Mucosa of descending colon (tissue), 3 donors: Measurements from ENCODE around the gene ADARB1. TPM values are rescaled to one million over a fixed set of nuclear protein-coding genes. Genes with fewer than 3 reads are reported as not detected.

Experiments used
- ATAC-seq: fragments of 200-7000 bp; cut with Tn5 transposase; one replicate; pipeline ENCODE4 v1.9.1; 2020; ENCODE audit warnings: mild to moderate bottlenecking, moderate library complexity
- DNase-seq, 3 donors: peaks; one replicate each; pipeline ENCODE4 v3.0.0-alpha.2; 2020
- H3K36me3 ChIP-seq: fragments of 200-600 bp; one replicate; pipeline ENCODE4 v1.8.0; 2021; ENCODE audit warnings: low read depth, mild to moderate bottlenecking
- H3K4me1 ChIP-seq: fragments of 200-600 bp; one replicate; pipeline ENCODE4 v1.8.0; 2021; ENCODE audit warnings: low read depth, mild to moderate bottlenecking
- H3K4me3 ChIP-seq: fragments of 200-600 bp; one replicate; pipeline ENCODE4 v1.8.0; 2021; ENCODE audit warnings: mild to moderate bottlenecking
- H3K9me3 ChIP-seq: fragments of 200-600 bp; one replicate; pipeline ENCODE4 v1.8.0; 2021; ENCODE audit warnings: mild to moderate bottlenecking
- CTCF ChIP-seq: fragments of 200-600 bp; IDR thresholded peaks from one replicate; pipeline ENCODE4 v1.8.0; 2022; ENCODE audit warnings: antibody characterized with exemption, mild to moderate bottlenecking
- intact Hi-C, 2 donors: fragments of 100-400 bp; cut with DNase I in 1 of 2; cut with micrococcal nuclease in 1 of 2; formaldehyde crosslinking; loops; one replicate each; pipeline versions ENCODE4 v1.11.0 to v1.11.1; 2022; cut with DNase I, micrococcal nuclease
- total RNA-seq, 3 donors: library from RNA; stranded (reverse); fragmentation: NEBNext Ultra II Directional in 2 of 3; extraction: Animal tissue kit (Norgen Biotek cat#: 25700) in 2 of 3; gene quantifications; one replicate each; pipeline versions ENCODE4 v1.2.1 to v1.2.4, GENCODE V29; 2021 to 2023
- donor health status: DM: no; HTN: no; CAD: no; lungs with moderate emphysema.
- donor health status: DM: no; HTN: no; CAD: no.
- donor health status: DM: no; HTN: yes; CAD: no.

Gene ADARB1
- total RNA-seq, 3 donors from 2014 or later: 5.4 to 91.2 (median 8.8) TPM

GRCh38 chr21:45037986-45038385 lies 36.4 kb upstream of the ADARB1 start:
- Histone ChIP-seq H3K4me3 (no peak overlapping the region), H3K4me1 (peaks cover 4% of the 10 kb centered on the region), H3K36me3 (no peaks in the 10 kb centered on the region), H3K9me3 (peaks cover 6% of the 10 kb centered on the region)
- DNase-seq (no peak), ATAC-seq (no peak)
- intact Hi-C loops: no loop called here
- no peak for TF ChIP-seq CTCF

GRCh38 chr21:45039317-45040156 lies 34.8 kb upstream of the ADARB1 start:
- no peak for TF ChIP-seq CTCF
- intact Hi-C loops: no loop called here
- Histone ChIP-seq H3K36me3 (no peaks in the 10 kb centered on the region), H3K9me3 (peaks cover 6% of the 10 kb centered on the region), H3K4me3 (no peak overlapping the region), H3K4me1 (peaks cover 4% of the 10 kb centered on the region)
- no peak for DNase-seq
- ATAC-seq: no peak

- H3K4me3 ChIP-seq: no peak overlapping the region
- intact Hi-C loops: no loop called here
- no peaks in the 10 kb centered on the region for H3K36me3 ChIP-seq
- peaks cover 4% of the 10 kb centered on the region for H3K4me1 ChIP-seq
- TF ChIP-seq CTCF: no peak
- H3K9me3 ChIP-seq: peaks cover 6% of the 10 kb centered on the region
- ATAC-seq: no peak
- DNase-seq: no peak
Observed at GRCh38 chr21:45040157-45040711, 34.1 kb upstream of the ADARB1 start.

GRCh38 chr21:45040739-45041138 lies 33.6 kb upstream of the ADARB1 start:
- DNase-seq: no peak

GRCh38 chr21:45041351-45041805 lies 33.0 kb upstream of the ADARB1 start:
- ATAC-seq: peak; percentile 52
- Histone ChIP-seq H3K4me3 (no peak overlapping the region), H3K9me3 (peaks cover 6% of the 10 kb centered on the region), H3K36me3 (no peaks in the 10 kb centered on the region), H3K4me1 (peaks cover 4% of the 10 kb centered on the region)
- TF ChIP-seq CTCF: no peak
- peak in 2 of 3 donors; percentile 44 to 45 for DNase-seq
- intact Hi-C loops: no loop called here

More at GRCh38 chr21:45040739-45041138, 33.6 kb upstream of the ADARB1 start:
- Histone ChIP-seq H3K36me3 (no peaks in the 10 kb centered on the region), H3K9me3 (peaks cover 6% of the 10 kb centered on the region), H3K4me3 (no peak overlapping the region), H3K4me1 (peaks cover 4% of the 10 kb centered on the region)
- ATAC-seq: no peak
- no peak for TF ChIP-seq CTCF
- intact Hi-C loops: no loop called here
